Measurements from ENCODE around the gene SLC39A11.

SLC39A11 gene, protein sequence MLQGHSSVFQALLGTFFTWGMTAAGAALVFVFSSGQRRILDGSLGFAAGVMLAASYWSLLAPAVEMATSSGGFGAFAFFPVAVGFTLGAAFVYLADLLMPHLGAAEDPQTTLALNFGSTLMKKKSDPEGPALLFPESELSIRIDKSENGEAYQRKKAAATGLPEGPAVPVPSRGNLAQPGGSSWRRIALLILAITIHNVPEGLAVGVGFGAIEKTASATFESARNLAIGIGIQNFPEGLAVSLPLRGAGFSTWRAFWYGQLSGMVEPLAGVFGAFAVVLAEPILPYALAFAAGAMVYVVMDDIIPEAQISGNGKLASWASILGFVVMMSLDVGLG

DNA sequence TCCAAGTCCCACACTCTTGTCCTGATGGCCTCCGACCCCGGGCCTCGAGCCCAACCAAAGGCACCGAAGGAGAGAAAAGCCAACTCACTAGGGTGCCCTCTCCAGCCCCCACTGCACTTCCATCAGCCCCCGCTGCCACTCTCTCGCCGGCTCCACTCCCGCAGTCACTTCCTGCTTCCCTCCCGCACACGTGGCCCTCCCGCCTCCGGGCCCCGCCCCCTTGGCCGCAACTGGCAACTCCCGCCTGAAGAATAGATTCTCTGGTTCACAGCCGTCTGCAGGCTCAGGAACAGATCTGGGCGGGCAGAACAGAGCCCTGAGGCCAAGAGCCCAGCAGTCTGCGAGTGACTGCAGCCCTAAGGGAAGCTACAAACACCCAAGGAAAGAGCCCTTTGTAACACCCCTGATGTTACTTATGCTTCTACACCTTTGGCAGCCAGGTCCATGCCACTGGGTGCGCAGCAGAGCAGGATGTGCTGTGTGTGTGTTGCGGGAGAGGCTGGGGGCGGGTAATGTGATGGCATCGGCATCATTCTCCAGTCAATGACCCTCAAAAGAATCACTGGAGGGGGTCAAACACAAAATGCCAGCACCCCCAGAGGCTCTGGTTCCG lies at the start of gene SLC39A11:
Gene SLC39A11, minus strand, starts transcription at position 166 of the 613 bp plus-strand sequence. CDS start 3,924 bp downstream, outside the sequence.
- TF ChIP-seq, protein P1, sequence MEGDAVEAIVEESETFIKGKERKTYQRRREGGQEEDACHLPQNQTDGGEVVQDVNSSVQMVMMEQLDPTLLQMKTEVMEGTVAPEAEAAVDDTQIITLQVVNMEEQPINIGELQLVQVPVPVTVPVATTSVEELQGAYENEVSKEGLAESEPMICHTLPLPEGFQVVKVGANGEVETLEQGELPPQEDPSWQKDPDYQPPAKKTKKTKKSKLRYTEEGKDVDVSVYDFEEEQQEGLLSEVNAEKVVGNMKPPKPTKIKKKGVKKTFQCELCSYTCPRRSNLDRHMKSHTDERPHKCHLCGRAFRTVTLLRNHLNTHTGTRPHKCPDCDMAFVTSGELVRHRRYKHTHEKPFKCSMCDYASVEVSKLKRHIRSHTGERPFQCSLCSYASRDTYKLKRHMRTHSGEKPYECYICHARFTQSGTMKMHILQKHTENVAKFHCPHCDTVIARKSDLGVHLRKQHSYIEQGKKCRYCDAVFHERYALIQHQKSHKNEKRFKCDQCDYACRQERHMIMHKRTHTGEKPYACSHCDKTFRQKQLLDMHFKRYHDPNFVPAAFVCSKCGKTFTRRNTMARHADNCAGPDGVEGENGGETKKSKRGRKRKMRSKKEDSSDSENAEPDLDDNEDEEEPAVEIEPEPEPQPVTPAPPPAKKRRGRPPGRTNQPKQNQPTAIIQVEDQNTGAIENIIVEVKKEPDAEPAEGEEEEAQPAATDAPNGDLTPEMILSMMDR (IDR thresholded peaks at IDR 0.05), result no peak
- DNase-seq (ENCODE audit: low spot score), result peak; percentile 94
- Histone ChIP-seq H3K4me3 (peak within 1 kb of the TSS; percentile 92), H3K27ac (peak within 1 kb of the TSS; percentile 68 to 91)

DNA sequence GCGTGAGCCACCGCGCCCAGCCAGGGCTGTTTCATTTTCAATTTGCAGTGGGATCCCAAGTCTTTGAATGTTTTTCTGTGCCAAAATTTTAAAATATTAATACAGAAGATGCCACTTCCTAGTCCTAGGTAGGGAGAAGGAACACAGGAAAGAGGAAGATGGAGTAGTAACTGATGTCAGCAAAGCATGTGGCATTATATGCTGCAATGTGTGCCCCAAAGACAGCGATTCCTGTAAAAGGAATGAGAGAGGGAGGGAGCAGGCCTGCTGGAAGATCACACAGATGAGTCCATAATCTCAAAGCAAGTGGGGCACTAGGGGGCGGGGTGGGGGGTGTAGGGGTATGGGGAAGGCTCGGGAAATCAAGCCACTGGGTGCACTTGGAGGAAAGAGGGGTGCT lies 48.9 kb upstream of the SLC39A11 start:
- TF ChIP-seq, protein P1 (IDR thresholded peaks at IDR 0.05), result no peak
- DNase-seq (ENCODE audit: low spot score), result no peak
- no peak overlapping the region for H3K4me3 ChIP-seq
- H3K27ac ChIP-seq, result peak overlapping the region in 1 of 2 donors; percentile 69

DNA sequence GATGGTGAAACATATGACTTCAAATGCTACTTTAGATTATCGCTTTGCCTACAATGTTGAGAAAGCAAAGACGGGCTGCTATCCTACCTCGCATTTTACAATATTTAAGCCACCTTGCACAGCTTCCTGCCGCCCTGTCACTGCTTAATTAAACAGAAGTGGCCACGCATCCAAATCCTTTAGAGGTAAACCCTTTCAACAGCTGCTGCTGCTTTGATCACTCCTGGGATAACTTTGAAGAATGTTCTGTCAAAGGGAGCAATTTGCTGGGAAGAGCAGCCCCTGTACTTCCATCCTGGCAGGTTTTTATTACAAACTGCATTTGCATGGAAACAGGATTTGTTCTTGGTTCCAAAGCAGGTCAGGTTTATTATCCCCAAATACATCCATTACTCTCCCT lies 48.1 kb upstream of the SLC39A11 start:
- no peak overlapping the region for H3K27ac ChIP-seq
- no peak overlapping the region for H3K4me3 ChIP-seq
- TF ChIP-seq, protein P1 (IDR thresholded peaks at IDR 0.05), result no peak
- no peak for DNase-seq (ENCODE audit: low spot score)

DNA sequence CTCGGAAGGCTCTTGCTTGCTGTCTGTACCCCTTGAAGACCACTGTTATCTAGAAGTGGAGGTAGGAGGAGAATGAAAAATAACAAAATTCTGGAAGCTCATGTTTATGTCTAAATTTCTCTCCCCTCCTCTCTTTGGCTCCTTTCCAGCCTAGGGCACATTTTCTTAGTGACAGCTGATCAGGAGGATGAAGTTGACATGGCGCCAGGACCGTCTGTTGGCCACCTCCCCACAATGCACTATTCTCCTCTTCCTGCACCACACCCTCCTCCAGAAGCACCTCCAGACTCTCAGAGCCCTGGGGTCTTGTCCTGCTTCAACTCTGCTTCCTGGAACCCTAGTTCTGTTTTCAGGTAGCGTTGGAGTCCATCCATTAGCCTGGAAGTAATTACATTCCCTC lies 46.8 kb upstream of the SLC39A11 start:
- Histone ChIP-seq H3K4me3 (no peak overlapping the region), H3K27ac (no peak overlapping the region)
- DNase-seq (ENCODE audit: low spot score), result no peak
- TF ChIP-seq, protein P1 (IDR thresholded peaks at IDR 0.05), result no peak

DNA sequence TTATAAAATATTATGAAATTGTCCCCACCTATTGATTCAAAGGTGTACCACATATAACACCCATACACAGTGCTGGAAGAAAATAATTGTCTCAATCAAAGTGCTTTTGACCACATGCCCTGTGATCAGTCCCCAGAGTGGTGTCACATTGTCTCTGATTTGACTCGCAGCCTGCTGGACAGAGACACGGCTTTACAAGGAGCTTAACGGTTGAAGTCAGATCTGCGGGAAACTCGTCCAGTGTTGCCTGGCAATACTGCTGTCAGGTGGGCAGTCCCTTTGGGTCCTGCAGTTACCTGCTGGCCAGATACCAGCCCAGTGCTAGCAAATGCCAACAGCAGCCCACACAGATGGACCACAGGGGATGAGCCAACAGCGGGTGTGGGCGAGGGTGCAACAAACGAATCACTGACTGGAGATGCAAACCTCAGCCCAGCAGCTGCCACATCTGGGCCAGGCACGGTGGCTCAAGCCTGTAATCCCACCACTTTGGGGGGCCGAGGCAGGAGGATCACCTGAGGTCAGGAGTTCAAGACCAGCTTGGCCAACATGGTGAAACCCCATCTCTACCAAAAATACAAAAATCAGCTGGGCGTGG lies 46.2 kb upstream of the SLC39A11 start:
- Histone ChIP-seq H3K4me3 (no peak overlapping the region), H3K27ac (no peak overlapping the region)
- DNase-seq (ENCODE audit: low spot score), result no peak
- TF ChIP-seq, protein P1 (IDR thresholded peaks at IDR 0.05), result no peak

DNA sequence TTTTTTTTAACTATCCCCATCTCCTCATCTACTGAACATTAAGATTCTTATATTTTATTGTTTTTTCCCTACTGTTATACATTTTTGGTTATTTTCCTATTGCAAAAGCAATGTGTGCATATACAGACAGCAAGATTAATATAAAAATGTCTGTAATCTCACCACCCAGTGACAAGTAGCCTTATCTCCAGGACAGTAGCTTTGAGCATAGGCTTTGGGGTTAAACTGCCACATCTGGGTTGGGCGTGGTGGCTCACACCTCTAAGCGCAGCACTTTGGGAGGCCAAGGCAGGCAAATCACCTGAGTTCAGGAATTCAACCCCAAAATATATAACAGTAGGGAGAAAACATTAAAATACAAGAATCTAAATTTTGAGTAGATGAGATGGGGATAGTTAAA lies 44.9 kb upstream of the SLC39A11 start:
- H3K4me3 ChIP-seq, result no peak overlapping the region
- no peak for DNase-seq (ENCODE audit: low spot score)
- TF ChIP-seq, protein P1 (IDR thresholded peaks at IDR 0.05), result no peak
- H3K27ac ChIP-seq, result no peak overlapping the region

Data from coronary artery (tissue), 2 donors.